ENCODE data around the gene POMT1.

Gene POMT1

GRCh38 chr9:131484560-131485185, 18.0 kb upstream of the POMT1 start:
- H3K9ac ChIP-seq, result no peak overlapping the region
- TF ChIP-seq, protein P1, sequence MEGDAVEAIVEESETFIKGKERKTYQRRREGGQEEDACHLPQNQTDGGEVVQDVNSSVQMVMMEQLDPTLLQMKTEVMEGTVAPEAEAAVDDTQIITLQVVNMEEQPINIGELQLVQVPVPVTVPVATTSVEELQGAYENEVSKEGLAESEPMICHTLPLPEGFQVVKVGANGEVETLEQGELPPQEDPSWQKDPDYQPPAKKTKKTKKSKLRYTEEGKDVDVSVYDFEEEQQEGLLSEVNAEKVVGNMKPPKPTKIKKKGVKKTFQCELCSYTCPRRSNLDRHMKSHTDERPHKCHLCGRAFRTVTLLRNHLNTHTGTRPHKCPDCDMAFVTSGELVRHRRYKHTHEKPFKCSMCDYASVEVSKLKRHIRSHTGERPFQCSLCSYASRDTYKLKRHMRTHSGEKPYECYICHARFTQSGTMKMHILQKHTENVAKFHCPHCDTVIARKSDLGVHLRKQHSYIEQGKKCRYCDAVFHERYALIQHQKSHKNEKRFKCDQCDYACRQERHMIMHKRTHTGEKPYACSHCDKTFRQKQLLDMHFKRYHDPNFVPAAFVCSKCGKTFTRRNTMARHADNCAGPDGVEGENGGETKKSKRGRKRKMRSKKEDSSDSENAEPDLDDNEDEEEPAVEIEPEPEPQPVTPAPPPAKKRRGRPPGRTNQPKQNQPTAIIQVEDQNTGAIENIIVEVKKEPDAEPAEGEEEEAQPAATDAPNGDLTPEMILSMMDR (conservative IDR thresholded peaks at IDR 0.05; ENCODE audit: low read depth, low read length), result no peak
- H3K4me2 ChIP-seq, result no peak overlapping the region
- H4K20me1 ChIP-seq (ENCODE audit: insufficient read depth), result no peaks in the 10 kb centered on the region
- no peaks in the 10 kb centered on the region for H3K79me2 ChIP-seq (ENCODE audit: insufficient read depth, low read depth)
- H2AFZ ChIP-seq (ENCODE audit: low read depth), result no peak overlapping the region
- H3K4me1 ChIP-seq (ENCODE audit: low read depth, poor library complexity, severe bottlenecking), result no peaks in the 10 kb centered on the region
- H3K4me3 ChIP-seq (IDR thresholded peaks at IDR 0.05; ENCODE audit: insufficient read depth, low read depth, low read length), result no peak overlapping the region
- no peaks in the 10 kb centered on the region for H3K27me3 ChIP-seq (ENCODE audit: insufficient read depth, low read depth)
- H3K27ac ChIP-seq, result no peak overlapping the region
- peaks cover 6% of the 10 kb centered on the region; the same call in 1 of the 2 replicates for H3K36me3 ChIP-seq (ENCODE audit: insufficient read depth)

DNA sequence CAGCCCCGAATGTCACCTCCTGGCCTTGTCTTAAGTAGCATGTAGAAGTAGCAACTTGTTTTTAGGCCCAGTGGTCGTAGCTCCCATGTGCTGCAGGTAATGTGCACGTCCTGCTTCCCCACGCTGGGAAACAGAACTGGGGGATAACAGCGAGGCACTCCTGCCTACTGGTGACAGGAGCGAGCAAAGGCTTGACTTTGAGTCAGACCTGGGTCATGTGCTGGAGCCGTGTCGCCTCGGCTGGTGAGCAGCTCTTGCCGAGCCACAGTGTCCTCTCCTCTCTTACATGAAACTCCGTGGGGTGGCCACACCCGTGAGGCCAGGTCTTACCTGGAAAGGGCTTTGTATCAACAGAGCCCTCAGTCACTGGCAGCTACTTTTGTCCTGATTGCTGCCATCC, 17.5 kb upstream of the POMT1 start:
- H3K36me3 ChIP-seq (ENCODE audit: insufficient read depth), result peaks cover 9% of the 10 kb centered on the region; the same call in 1 of the 2 replicates
- H3K27ac ChIP-seq, result no peak overlapping the region
- H3K79me2 ChIP-seq (ENCODE audit: insufficient read depth, low read depth), result no peaks in the 10 kb centered on the region
- H3K4me2 ChIP-seq, result no peak overlapping the region
- H3K9ac ChIP-seq, result no peak overlapping the region
- TF ChIP-seq, protein P1 (conservative IDR thresholded peaks at IDR 0.05; ENCODE audit: low read depth, low read length), result no peak
- no peak overlapping the region for H3K4me3 ChIP-seq (IDR thresholded peaks at IDR 0.05; ENCODE audit: insufficient read depth, low read depth, low read length)
- H3K27me3 ChIP-seq (ENCODE audit: insufficient read depth, low read depth), result no peaks in the 10 kb centered on the region
- no peaks in the 10 kb centered on the region for H4K20me1 ChIP-seq (ENCODE audit: insufficient read depth)
- no peak overlapping the region for H2AFZ ChIP-seq (ENCODE audit: low read depth)
- H3K4me1 ChIP-seq (ENCODE audit: low read depth, poor library complexity, severe bottlenecking), result no peaks in the 10 kb centered on the region

DNA sequence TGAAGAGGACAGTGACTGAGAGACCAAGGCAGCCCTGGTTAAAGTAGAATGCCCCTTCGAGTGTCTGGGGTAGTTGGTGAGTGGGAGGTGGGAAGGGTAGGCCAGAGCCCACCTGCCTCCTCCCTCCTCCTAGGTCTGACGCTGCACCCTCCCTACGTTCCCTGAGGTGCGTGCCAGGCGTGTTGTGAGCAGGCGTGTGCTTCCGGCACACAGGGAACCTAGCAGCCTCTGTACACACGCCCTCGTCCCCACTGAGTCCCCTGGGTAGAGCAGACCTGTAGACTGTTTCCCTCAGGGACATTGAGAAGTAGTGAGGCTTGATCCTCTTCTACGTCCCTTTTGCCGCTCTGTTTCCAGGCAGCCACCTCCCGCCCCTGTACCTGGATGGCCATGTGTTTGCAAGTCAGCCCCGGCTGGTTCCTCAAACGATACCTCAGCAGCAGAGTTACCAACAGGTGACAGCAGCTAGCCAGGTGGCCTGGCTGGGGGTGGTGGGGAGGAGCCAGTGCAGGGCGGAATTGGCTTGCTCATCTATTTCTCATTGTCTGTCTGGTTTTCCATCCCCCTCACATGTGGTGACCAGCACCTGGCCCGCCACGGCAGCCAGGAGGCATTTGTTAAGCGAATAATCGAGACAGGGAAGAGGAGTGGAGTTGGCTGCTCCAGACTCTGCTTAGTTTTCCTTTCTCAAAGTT, 16.8 kb upstream of the POMT1 start:
- H3K36me3 ChIP-seq (ENCODE audit: insufficient read depth), result peaks cover 9% of the 10 kb centered on the region; the same call in 1 of the 2 replicates
- no peaks in the 10 kb centered on the region for H3K79me2 ChIP-seq (ENCODE audit: insufficient read depth, low read depth)
- no peak overlapping the region for H3K27ac ChIP-seq
- H3K4me1 ChIP-seq (ENCODE audit: low read depth, poor library complexity, severe bottlenecking), result no peaks in the 10 kb centered on the region
- no peak overlapping the region for H3K4me3 ChIP-seq (IDR thresholded peaks at IDR 0.05; ENCODE audit: insufficient read depth, low read depth, low read length)
- no peaks in the 10 kb centered on the region for H3K27me3 ChIP-seq (ENCODE audit: insufficient read depth, low read depth)
- no peaks in the 10 kb centered on the region for H4K20me1 ChIP-seq (ENCODE audit: insufficient read depth)
- H3K4me2 ChIP-seq, result no peak overlapping the region
- H2AFZ ChIP-seq (ENCODE audit: low read depth), result no peak overlapping the region
- H3K9ac ChIP-seq, result no peak overlapping the region
- TF ChIP-seq, protein P1 (conservative IDR thresholded peaks at IDR 0.05; ENCODE audit: low read depth, low read length), result no peak

- H3K9ac ChIP-seq, result no peak overlapping the region
- H3K79me2 ChIP-seq (ENCODE audit: insufficient read depth, low read depth), result no peaks in the 10 kb centered on the region
- no peaks in the 10 kb centered on the region for H3K4me1 ChIP-seq (ENCODE audit: low read depth, poor library complexity, severe bottlenecking)
- peaks cover 11% of the 10 kb centered on the region; the same call in 1 of the 2 replicates for H3K36me3 ChIP-seq (ENCODE audit: insufficient read depth)
- H3K27ac ChIP-seq, result no peak overlapping the region
- no peaks in the 10 kb centered on the region for H3K27me3 ChIP-seq (ENCODE audit: insufficient read depth, low read depth)
- no peaks in the 10 kb centered on the region for H4K20me1 ChIP-seq (ENCODE audit: insufficient read depth)
- no peak overlapping the region for H3K4me2 ChIP-seq
- no peak overlapping the region for H3K4me3 ChIP-seq (IDR thresholded peaks at IDR 0.05; ENCODE audit: insufficient read depth, low read depth, low read length)
- H2AFZ ChIP-seq (ENCODE audit: low read depth), result no peak overlapping the region
- TF ChIP-seq, protein P1 (conservative IDR thresholded peaks at IDR 0.05; ENCODE audit: low read depth, low read length), result no peak
Observed at GRCh38 chr9:131487001-131487400, 15.7 kb upstream of the POMT1 start.

Measured in KMS-11 (cell line).